Neuronal stem cell (in vitro differentiated cells): Measurements from ENCODE around the gene TMEM131L.
"Not testable (repeated sequence)": the region's sequence is repeated elsewhere in the genome, so short reads cannot be mapped to it uniquely, and the experiment has no call there.

Source experiments
- DNase-seq: peaks from one replicate; pipeline ENCODE4 v3.0.0-alpha.2; 2013; ENCODE audit warnings: low spot score
- H2AFZ ChIP-seq: one replicate; pipeline ENCODE4 v1.6.1; 2013; ENCODE audit warnings: mild to moderate bottlenecking, low read length, inconsistent platforms
- H2AK5ac ChIP-seq: 2 replicates; pipeline ENCODE4 v1.6.1; 2013; ENCODE audit warnings: low read depth, mild to moderate bottlenecking, inconsistent platforms, low read length, moderate library complexity, mixed read lengths
- H2BK120ac ChIP-seq: 2 replicates; pipeline ENCODE4 v1.6.1; 2013; ENCODE audit warnings: low read depth, mild to moderate bottlenecking, inconsistent platforms, low read length, moderate library complexity, mixed read lengths
- H2BK12ac ChIP-seq: one replicate; pipeline ENCODE4 v1.6.1; 2013; ENCODE audit warnings: low read length, inconsistent platforms
- H2BK15ac ChIP-seq: 2 replicates; pipeline ENCODE4 v1.6.1; 2013; ENCODE audit warnings: mild to moderate bottlenecking, low read length, inconsistent platforms, mixed read lengths
- H2BK5ac ChIP-seq: one replicate; pipeline ENCODE4 v1.6.1; 2013; ENCODE audit warnings: inconsistent platforms, mild to moderate bottlenecking, low read length, moderate library complexity
- H3K14ac ChIP-seq: one replicate; pipeline ENCODE4 v1.6.1; 2013; ENCODE audit warnings: low read length, inconsistent platforms
- H3K18ac ChIP-seq: 2 replicates; pipeline ENCODE4 v1.6.1; 2013; ENCODE audit warnings: low read length, inconsistent platforms
- H3K23ac ChIP-seq: 2 replicates; pipeline ENCODE4 v1.6.1; 2013; ENCODE audit warnings: low read depth, mild to moderate bottlenecking, mixed read lengths, low read length, inconsistent platforms; ENCODE audit not compliant: poor library complexity
- H3K27ac ChIP-seq: replicated peaks from 3 replicates; pipeline ENCODE4 v1.5.1; 2013; ENCODE audit warnings: low read length, inconsistent platforms
- H3K27me3 ChIP-seq, 3 experiments: 2 replicates each; pipeline ENCODE4 v1.6.1; 2013; ENCODE audit warnings: low read length in 3 of 3, mild to moderate bottlenecking in 2 of 3, inconsistent platforms in 1 of 3, low read depth in 1 of 3, mixed read lengths in 1 of 3, moderate library complexity in 1 of 3; ENCODE audit not compliant: control insufficient read depth in 3 of 3, insufficient read depth in 3 of 3
- H3K36me3 ChIP-seq, 2 donors: replicated peaks in 1 of 2; 2 replicates each; pipeline ENCODE4 v1.6.1; 2013; ENCODE audit warnings: low read length in 2 of 2; ENCODE audit not compliant: control insufficient read depth in 2 of 2, insufficient read depth in 2 of 2
- H3K4ac ChIP-seq: 2 replicates; pipeline ENCODE4 v1.6.1; 2013; ENCODE audit warnings: inconsistent platforms, mild to moderate bottlenecking, low read length, moderate library complexity
- H3K4me1 ChIP-seq, 2 donors: 1 replicate in 1 of 2; 2 replicates in 1 of 2; pipeline ENCODE4 v1.6.1; 2013; ENCODE audit warnings: low read length in 2 of 2, low read depth in 1 of 2; ENCODE audit not compliant: control insufficient read depth in 2 of 2, insufficient read depth in 1 of 2
- H3K4me2 ChIP-seq: one replicate; pipeline ENCODE4 v1.6.1; 2013; ENCODE audit warnings: mild to moderate bottlenecking, low read length, inconsistent platforms; ENCODE audit not compliant: insufficient read depth, poor library complexity, severe bottlenecking
- H3K4me3 ChIP-seq, 2 donors: 2 replicates each; pipeline ENCODE4 v1.5.1; 2013; ENCODE audit warnings: low read length in 2 of 2, mild to moderate bottlenecking in 2 of 2, inconsistent platforms in 1 of 2, moderate library complexity in 1 of 2
- H3K79me1 ChIP-seq: one replicate; pipeline ENCODE4 v1.6.1; 2013; ENCODE audit warnings: low read depth, mild to moderate bottlenecking, inconsistent platforms, low read length, moderate library complexity
- H3K9ac ChIP-seq: one replicate; pipeline ENCODE4 v1.6.1; 2013; ENCODE audit warnings: mild to moderate bottlenecking, low read depth, low read length, inconsistent platforms; ENCODE audit not compliant: poor library complexity
- H3K9me3 ChIP-seq, 2 donors: replicated peaks in 1 of 2; 2 replicates each; pipeline versions ENCODE3 to v1.6.1; 2013; ENCODE audit warnings: low read length in 2 of 2, mild to moderate bottlenecking in 2 of 2, inconsistent platforms in 1 of 2, low read depth in 1 of 2, mixed read lengths in 1 of 2, moderate library complexity in 1 of 2; ENCODE audit not compliant: control insufficient read depth in 2 of 2, insufficient read depth in 1 of 2
- H4K8ac ChIP-seq: one replicate; pipeline ENCODE4 v1.6.1; 2013; ENCODE audit warnings: low read depth, mild to moderate bottlenecking, inconsistent platforms, low read length, moderate library complexity
- H4K91ac ChIP-seq: one replicate; pipeline ENCODE4 v1.6.1; 2013; ENCODE audit warnings: low read length, low read depth, mild to moderate bottlenecking, inconsistent platforms; ENCODE audit not compliant: poor library complexity
- WGBS, 2 donors: extraction: QIAGEN DNeasy Blood & Tissue Kit; methylation state at CpG; one replicate each; pipeline ENCODE4 v1.1.7; 2013; ENCODE audit warnings: missing lambda C conversion rate in 2 of 2, mixed read lengths in 1 of 2; ENCODE audit not compliant: insufficient read length in 2 of 2, insufficient replicate concordance in 1 of 2; ENCODE audit errors: extremely low coverage in 2 of 2; 5-methylcytosine and 5-hydroxymethylcytosine counted together

The TMEM131L gene

DNA sequence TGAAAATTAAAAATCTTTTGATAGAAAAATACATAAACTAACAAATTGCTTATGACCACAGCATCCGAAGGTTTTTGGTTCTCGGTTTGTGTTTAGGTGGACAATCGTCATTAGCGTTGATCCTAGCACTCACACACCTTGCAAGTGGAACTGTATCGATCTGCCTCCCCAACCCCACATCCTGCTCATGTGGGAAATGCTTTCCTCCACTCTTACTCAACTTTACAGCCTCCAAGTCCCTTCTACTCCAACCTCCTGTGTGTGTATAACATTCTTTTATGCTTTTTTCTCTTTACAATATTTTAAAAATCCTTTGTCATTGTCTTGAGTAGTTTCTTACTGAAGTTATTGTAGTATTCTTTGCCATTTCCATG is 15.6 kb upstream of the TMEM131L start:
- H2BK15ac ChIP-seq = no peak overlapping the region
- H4K8ac ChIP-seq = no peak overlapping the region
- no peak overlapping the region for H3K23ac ChIP-seq
- no peak overlapping the region for H2AK5ac ChIP-seq
- no peaks in the 10 kb centered on the region for H3K79me1 ChIP-seq
- H3K27ac ChIP-seq = no peak overlapping the region
- no peak overlapping the region for H3K9ac ChIP-seq
- H3K4me1 ChIP-seq = peaks cover 5 to 10% of the 10 kb centered on the region in 2 donors
- H2BK120ac ChIP-seq = no peak overlapping the region
- no CpG with 5 or more reads among the region's 5 CpGs for WGBS, 2 donors
- H3K4ac ChIP-seq = no peak overlapping the region
- no peak overlapping the region for H4K91ac ChIP-seq
- no peak overlapping the region for H2BK12ac ChIP-seq
- no peaks in the 10 kb centered on the region for H3K36me3 ChIP-seq
- H2AFZ ChIP-seq = no peak overlapping the region
- DNase-seq = no peak
- no peaks in the 10 kb centered on the region for H3K9me3 ChIP-seq
- H2BK5ac ChIP-seq = no peak overlapping the region
- no peak overlapping the region for H3K4me2 ChIP-seq
- no peak overlapping the region for H3K18ac ChIP-seq
- H3K27me3 ChIP-seq = no peaks in the 10 kb centered on the region
- H3K14ac ChIP-seq = no peak overlapping the region
- H3K4me3 ChIP-seq = no peak overlapping the region

- H3K18ac ChIP-seq, H3K27ac ChIP-seq, H3K23ac ChIP-seq, H2BK15ac ChIP-seq, H3K79me1 ChIP-seq, DNase-seq, H4K8ac ChIP-seq, H2BK120ac ChIP-seq, H2AK5ac ChIP-seq, H2BK5ac ChIP-seq, H3K14ac ChIP-seq, H4K91ac ChIP-seq, H3K9ac ChIP-seq, H3K4ac ChIP-seq, H3K4me3 ChIP-seq, H2AFZ ChIP-seq, H3K27me3 ChIP-seq, H3K9me3 ChIP-seq, H3K4me1 ChIP-seq, H2BK12ac ChIP-seq, H3K36me3 ChIP-seq, H3K4me2 ChIP-seq: not testable (repeated sequence)
- no CpG with 5 or more reads among the region's 13 CpGs for WGBS, 2 donors
These were observed 15.0 kb upstream of the TMEM131L start for GRCh38 chr4:153451145-153451544.

- Histone ChIP-seq H3K9ac (no peak overlapping the region), H3K23ac (no peak overlapping the region), H3K18ac (peak overlapping the region; percentile 23), H3K14ac (no peak overlapping the region), H3K27me3 (no peaks in the 10 kb centered on the region), H3K36me3 (no peaks in the 10 kb centered on the region), H3K4me3 (no peak overlapping the region), H3K27ac (no peak overlapping the region), H2AK5ac (no peak overlapping the region), H3K4ac (no peak overlapping the region), H3K79me1 (no peaks in the 10 kb centered on the region), H4K91ac (no peak overlapping the region), H2AFZ (peak overlapping the region; percentile 80), H3K9me3 (no peaks in the 10 kb centered on the region), H3K4me1 (peaks cover 5 to 10% of the 10 kb centered on the region in 2 donors), H2BK15ac (peak overlapping the region; percentile 22), H4K8ac (no peak overlapping the region), H3K4me2 (no peak overlapping the region), H2BK120ac (no peak overlapping the region), H2BK5ac (no peak overlapping the region), H2BK12ac (no peak overlapping the region)
- WGBS, 2 donors = no CpG with 5 or more reads among the region's 27 CpGs
- DNase-seq = no peak
These were observed 14.1 kb upstream of the TMEM131L start for GRCh38 chr4:153451911-153452657.

DNA sequence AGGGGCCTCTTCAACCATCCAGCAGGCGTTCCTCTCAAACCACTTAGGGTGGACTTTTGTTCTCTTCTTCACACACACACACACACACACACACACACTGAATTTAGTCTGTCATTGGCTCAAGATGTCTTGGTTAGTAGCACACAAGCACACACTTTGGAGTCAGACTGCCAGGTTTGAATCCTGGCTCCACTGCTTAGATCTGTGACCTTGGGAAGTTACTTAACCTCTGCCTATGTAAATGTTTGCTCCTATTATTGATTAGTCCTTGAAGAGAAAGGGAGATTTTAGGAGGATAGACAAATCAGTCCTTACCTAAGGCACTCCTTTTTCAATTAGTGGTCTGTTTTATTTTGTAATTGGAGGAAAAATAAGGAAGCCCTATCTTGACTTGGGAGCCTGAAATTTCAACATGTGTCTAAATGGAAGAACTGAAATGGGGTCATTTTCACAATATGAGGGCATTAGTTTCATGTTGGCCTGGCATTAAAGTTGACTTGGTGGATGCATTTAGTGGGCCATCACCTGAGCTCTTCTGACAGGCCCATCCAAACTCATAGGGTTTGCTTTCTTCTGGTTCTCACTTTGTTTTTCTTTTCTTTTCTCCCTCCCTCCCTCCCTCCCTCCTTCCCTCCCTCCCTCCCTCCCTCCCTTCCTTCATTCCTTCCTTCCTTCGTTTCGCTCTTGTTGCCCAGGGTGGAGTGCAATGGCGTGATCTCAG is 13.3 kb upstream of the TMEM131L start:
- H2BK5ac ChIP-seq = no peak overlapping the region
- WGBS, 2 donors = no CpG with 5 or more reads among the region's 4 CpGs
- no peak for DNase-seq

More for the DNA sequence above, 13.3 kb upstream of the TMEM131L start:
- Histone ChIP-seq H2AFZ (peak overlapping the region; percentile 80), H3K23ac (no peak overlapping the region), H3K18ac (peak overlapping the region; percentile 23), H3K4me3 (no peak overlapping the region), H3K27me3 (no peaks in the 10 kb centered on the region), H2BK12ac (no peak overlapping the region), H3K14ac (no peak overlapping the region), H3K4ac (no peak overlapping the region), H2BK120ac (no peak overlapping the region), H3K79me1 (no peaks in the 10 kb centered on the region), H4K8ac (no peak overlapping the region), H3K4me1 (peaks cover 5 to 10% of the 10 kb centered on the region in 2 donors), H4K91ac (no peak overlapping the region), H3K9ac (no peak overlapping the region), H3K36me3 (no peaks in the 10 kb centered on the region), H3K9me3 (no peaks in the 10 kb centered on the region), H2AK5ac (no peak overlapping the region), H3K27ac (no peak overlapping the region), H3K4me2 (no peak overlapping the region), H2BK15ac (no peak overlapping the region)
